Measurements from ENCODE around the gene SNX5. TPM values are rescaled to one million over a fixed set of nuclear protein-coding genes. Genes with fewer than 3 reads are reported as not detected.

The SNX5 gene
- total and polyA plus RNA-seq, 2 of the 13 experiments (the other 11 are each of a cell fraction or from before 2014, with no cell fraction given) = 664 to 1,040 TPM

- TF ChIP-seq EED (CRISPR knock-in tag; IDR thresholded peaks at IDR 0.05) (0 out of 2 replicates have a peak, but pooled peaks have one; percentile 31), ZNF720 (CRISPR knock-in tag; IDR thresholded peaks at IDR 0.05) (no peak), RXRA (CRISPR knock-in tag; IDR thresholded peaks at IDR 0.05) (peak; percentile 69; the same call in 1 of the 2 replicates), ZNF691 (CRISPR knock-in tag; IDR thresholded peaks at IDR 0.05; ENCODE audit: borderline replicate concordance, low read depth) (peak; percentile 48; the same call in 1 of the 2 replicates), PPARG (CRISPR knock-in tag; conservative IDR thresholded peaks at IDR 0.05) (0 out of 2 replicates have a peak, but pooled peaks have one; percentile 42), ZNF678 (CRISPR knock-in tag; IDR thresholded peaks at IDR 0.05) (no peak), ZBED4 (CRISPR knock-in tag; IDR thresholded peaks at IDR 0.05; ENCODE audit: borderline replicate concordance) (0 out of 2 replicates have a peak, but pooled peaks have one; percentile 52), ATF7-NPFF (CRISPR knock-in tag; IDR thresholded peaks at IDR 0.05; ENCODE audit: low read depth) (no peak), FOSL2 (CRISPR knock-in tag; IDR thresholded peaks at IDR 0.05) (peak; percentile 90), ATF4 (CRISPR knock-in tag; IDR thresholded peaks at IDR 0.05) (peak in 1 of 2 experiments; percentile 63; a peak in 1 of 4 replicates), BRCA1 (CRISPR knock-in tag; IDR thresholded peaks at IDR 0.05) (no peak), ZNF264 (CRISPR knock-in tag; IDR thresholded peaks at IDR 0.05) (no peak), HMGXB4 (CRISPR knock-in tag; IDR thresholded peaks at IDR 0.05; ENCODE audit: borderline replicate concordance in 1 of 2, low read depth in 1 of 2) (peak; percentile 33 to 38; a peak in 1 of 4 replicates), IKZF5 (CRISPR knock-in tag; IDR thresholded peaks at IDR 0.05) (0 out of 2 replicates have a peak, but pooled peaks have one; percentile 40), MXI1 (IDR thresholded peaks at IDR 0.05; ENCODE audit: borderline replicate concordance, low read depth, low read length) (peak; percentile 62; the same call in 1 of the 3 replicates), ZNF383 (CRISPR knock-in tag; IDR thresholded peaks at IDR 0.05; ENCODE audit: borderline replicate concordance) (no peak), CEBPB (IDR thresholded peaks at IDR 0.05; ENCODE audit: borderline replicate concordance, low read depth, low read length) (peak; percentile 88), ZNF777 (CRISPR knock-in tag; IDR thresholded peaks at IDR 0.05) (no peak), NFATC3 (CRISPR knock-in tag; IDR thresholded peaks at IDR 0.05) (no peak)
These were observed 32.7 kb upstream of the SNX5 start (continued) for GRCh38 chr20:18001131-18001921.
